ENCODE results near the gene MARS1.
"Not testable (repeated sequence)": the region's sequence is repeated elsewhere in the genome, so short reads cannot be mapped to it uniquely, and the experiment has no call there.

GRCh38 chr12:57517718-57518117 lies 29.9 kb downstream of the MARS1 start:
- TF ChIP-seq POLR2A, CTCF (IDR thresholded peaks at IDR 0.05): not testable (repeated sequence)
